ENCODE results near the gene OPCML.

OPCML gene

DNA sequence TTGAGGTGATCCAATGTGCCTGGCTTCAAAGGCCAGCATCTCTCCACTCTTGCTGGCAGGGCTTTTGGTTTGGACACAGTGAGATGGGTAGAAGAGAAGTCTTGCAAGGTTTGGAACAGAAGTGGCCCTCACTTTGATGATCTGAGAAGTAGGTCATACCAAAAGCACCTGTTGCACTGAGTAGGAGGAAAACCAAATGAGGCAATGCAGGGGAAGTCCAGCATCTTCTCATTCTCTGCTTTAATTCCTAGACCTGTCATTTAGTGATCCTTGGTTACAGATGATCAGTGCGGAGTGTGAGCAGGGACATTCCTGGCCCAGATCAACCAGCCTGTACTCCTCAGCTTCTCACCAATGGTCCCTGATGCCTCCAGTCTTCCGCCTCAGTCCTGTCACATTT, 990.5 kb downstream of the OPCML start:
- Mint-ChIP-seq H3K9me3 (peaks cover 5% of the 10 kb centered on the region), H3K36me3 (ENCODE audit: low read depth) (no peaks in the 10 kb centered on the region), H3K27me3 (ENCODE audit: low read depth) (no peaks in the 10 kb centered on the region), H3K27ac (no peak overlapping the region), H3K4me3 (no peak overlapping the region), H3K4me1 (ENCODE audit: low read depth) (no peaks in the 10 kb centered on the region)
- DNase-seq (ENCODE audit: low spot score): no peak

GRCh38 chr11:132540581-132540980, 991.7 kb downstream of the OPCML start:
- Mint-ChIP-seq H3K27ac (no peak overlapping the region), H3K4me3 (no peak overlapping the region), H3K36me3 (ENCODE audit: low read depth) (no peaks in the 10 kb centered on the region), H3K27me3 (ENCODE audit: low read depth) (no peaks in the 10 kb centered on the region), H3K9me3 (no peaks in the 10 kb centered on the region), H3K4me1 (ENCODE audit: low read depth) (no peaks in the 10 kb centered on the region)
- DNase-seq (ENCODE audit: low spot score): no peak

DNA sequence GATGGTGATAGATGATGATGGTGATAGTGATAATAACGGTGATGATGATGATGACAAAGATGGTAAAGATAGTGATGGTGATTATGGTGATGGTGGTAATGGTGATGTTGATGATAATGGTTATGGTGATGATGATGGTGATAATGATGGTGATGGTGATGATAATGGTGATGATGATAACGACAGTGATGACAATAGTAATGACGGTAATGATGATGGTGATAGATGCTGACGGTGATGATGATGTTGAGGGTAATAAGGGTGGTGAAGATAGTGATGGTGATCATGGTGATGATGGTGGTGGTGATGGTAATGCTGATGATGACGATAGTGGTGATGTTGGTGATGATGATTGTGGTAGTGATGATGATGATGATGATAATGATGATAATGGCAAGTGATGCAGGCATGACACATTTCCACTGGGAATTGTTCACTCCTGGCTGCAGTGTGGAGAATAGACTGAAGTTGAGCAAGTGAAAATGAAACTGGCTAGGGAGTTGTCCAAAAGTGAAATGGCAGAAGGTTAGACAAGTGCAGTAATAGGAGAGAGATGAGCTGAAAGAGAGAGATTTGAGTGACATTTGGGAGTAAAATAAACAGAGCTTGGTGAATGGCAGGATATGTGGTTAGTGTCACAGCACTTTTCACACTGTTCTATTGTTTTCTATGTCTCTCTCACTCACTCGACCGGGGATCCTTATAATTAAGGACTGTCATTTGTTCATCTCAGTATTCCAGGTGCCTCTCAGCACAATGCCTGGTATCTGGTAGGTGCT, 992.5 kb downstream of the OPCML start:
- H3K36me3 Mint-ChIP-seq (ENCODE audit: low read depth): no peaks in the 10 kb centered on the region
- H3K4me3 Mint-ChIP-seq: no peak overlapping the region
- H3K27ac Mint-ChIP-seq: no peak overlapping the region
- DNase-seq (ENCODE audit: low spot score): no peak
- no peaks in the 10 kb centered on the region for H3K4me1 Mint-ChIP-seq (ENCODE audit: low read depth)
- H3K27me3 Mint-ChIP-seq (ENCODE audit: low read depth): no peaks in the 10 kb centered on the region
- H3K9me3 Mint-ChIP-seq: no peaks in the 10 kb centered on the region

GRCh38 chr11:132538642-132539041, 993.7 kb downstream of the OPCML start:
- no peak overlapping the region for H3K27ac Mint-ChIP-seq
- H3K4me1 Mint-ChIP-seq (ENCODE audit: low read depth): no peaks in the 10 kb centered on the region
- H3K36me3 Mint-ChIP-seq (ENCODE audit: low read depth): no peaks in the 10 kb centered on the region
- DNase-seq (ENCODE audit: low spot score): no peak
- H3K4me3 Mint-ChIP-seq: no peak overlapping the region
- H3K27me3 Mint-ChIP-seq (ENCODE audit: low read depth): no peaks in the 10 kb centered on the region
- H3K9me3 Mint-ChIP-seq: no peaks in the 10 kb centered on the region

- no peak for DNase-seq (ENCODE audit: low spot score)
- Mint-ChIP-seq H3K27me3 (ENCODE audit: low read depth) (no peaks in the 10 kb centered on the region), H3K9me3 (no peaks in the 10 kb centered on the region), H3K27ac (no peak overlapping the region), H3K4me1 (ENCODE audit: low read depth) (no peaks in the 10 kb centered on the region), H3K36me3 (ENCODE audit: low read depth) (no peaks in the 10 kb centered on the region), H3K4me3 (no peak overlapping the region)
Measured at GRCh38 chr11:132535830-132536229, 996.5 kb downstream of the OPCML start.

GRCh38 chr11:132531921-132532320, 1000.4 kb downstream of the OPCML start:
- no peaks in the 10 kb centered on the region for H3K27me3 Mint-ChIP-seq (ENCODE audit: low read depth)
- no peak overlapping the region for H3K4me3 Mint-ChIP-seq
- no peaks in the 10 kb centered on the region for H3K4me1 Mint-ChIP-seq (ENCODE audit: low read depth)
- H3K9me3 Mint-ChIP-seq: no peaks in the 10 kb centered on the region
- no peak for DNase-seq (ENCODE audit: low spot score)
- H3K36me3 Mint-ChIP-seq (ENCODE audit: low read depth): no peaks in the 10 kb centered on the region
- no peak overlapping the region for H3K27ac Mint-ChIP-seq

DNA sequence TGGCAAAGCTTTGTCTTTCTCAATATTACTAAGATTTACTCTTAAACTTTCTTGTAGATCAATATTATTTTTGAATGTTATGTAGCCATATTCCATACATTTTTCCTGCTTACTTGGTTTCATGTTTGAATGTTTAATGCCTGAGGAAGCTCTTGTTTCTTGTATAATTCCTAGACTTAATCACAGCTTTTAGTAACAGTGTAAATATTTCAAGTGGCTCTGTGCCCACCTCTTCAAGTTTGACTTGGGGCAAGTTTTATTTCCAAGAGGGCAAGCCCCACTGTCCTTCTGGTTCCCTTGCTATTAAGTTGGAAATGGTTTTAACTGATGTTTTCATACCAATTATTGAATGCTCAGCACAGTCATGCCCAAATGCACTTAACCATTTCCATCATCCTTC, 1004.1 kb downstream of the OPCML start:
- H3K4me1 Mint-ChIP-seq (ENCODE audit: low read depth): no peaks in the 10 kb centered on the region
- H3K27ac Mint-ChIP-seq: no peak overlapping the region
- H3K4me3 Mint-ChIP-seq: no peak overlapping the region
- H3K9me3 Mint-ChIP-seq: no peaks in the 10 kb centered on the region
- H3K36me3 Mint-ChIP-seq (ENCODE audit: low read depth): no peaks in the 10 kb centered on the region
- no peak for DNase-seq (ENCODE audit: low spot score)
- H3K27me3 Mint-ChIP-seq (ENCODE audit: low read depth): no peaks in the 10 kb centered on the region

GRCh38 chr11:132523929-132524328, 1008.4 kb downstream of the OPCML start:
- Mint-ChIP-seq H3K36me3 (ENCODE audit: low read depth) (no peaks in the 10 kb centered on the region), H3K4me3 (no peak overlapping the region), H3K9me3 (peaks cover 9% of the 10 kb centered on the region), H3K27me3 (ENCODE audit: low read depth) (no peaks in the 10 kb centered on the region), H3K27ac (no peak overlapping the region), H3K4me1 (ENCODE audit: low read depth) (no peaks in the 10 kb centered on the region)
- no peak for DNase-seq (ENCODE audit: low spot score)

- DNase-seq (ENCODE audit: low spot score): no peak
Measured at GRCh38 chr11:132520199-132520598, 1012.1 kb downstream of the OPCML start.

GRCh38 chr11:132519241-132519815, 1013.0 kb downstream of the OPCML start:
- Mint-ChIP-seq H3K9me3 (peaks cover 19% of the 10 kb centered on the region), H3K36me3 (ENCODE audit: low read depth) (no peaks in the 10 kb centered on the region), H3K27me3 (ENCODE audit: low read depth) (no peaks in the 10 kb centered on the region), H3K27ac (no peak overlapping the region), H3K4me3 (no peak overlapping the region), H3K4me1 (ENCODE audit: low read depth) (no peaks in the 10 kb centered on the region)
- DNase-seq (ENCODE audit: low spot score): no peak

More at GRCh38 chr11:132520199-132520598, 1012.1 kb downstream of the OPCML start:
- H3K27ac Mint-ChIP-seq: no peak overlapping the region
- H3K4me1 Mint-ChIP-seq (ENCODE audit: low read depth): no peaks in the 10 kb centered on the region
- H3K9me3 Mint-ChIP-seq: peaks cover 18% of the 10 kb centered on the region
- no peak overlapping the region for H3K4me3 Mint-ChIP-seq
- H3K27me3 Mint-ChIP-seq (ENCODE audit: low read depth): no peaks in the 10 kb centered on the region
- H3K36me3 Mint-ChIP-seq (ENCODE audit: low read depth): no peaks in the 10 kb centered on the region

DNA sequence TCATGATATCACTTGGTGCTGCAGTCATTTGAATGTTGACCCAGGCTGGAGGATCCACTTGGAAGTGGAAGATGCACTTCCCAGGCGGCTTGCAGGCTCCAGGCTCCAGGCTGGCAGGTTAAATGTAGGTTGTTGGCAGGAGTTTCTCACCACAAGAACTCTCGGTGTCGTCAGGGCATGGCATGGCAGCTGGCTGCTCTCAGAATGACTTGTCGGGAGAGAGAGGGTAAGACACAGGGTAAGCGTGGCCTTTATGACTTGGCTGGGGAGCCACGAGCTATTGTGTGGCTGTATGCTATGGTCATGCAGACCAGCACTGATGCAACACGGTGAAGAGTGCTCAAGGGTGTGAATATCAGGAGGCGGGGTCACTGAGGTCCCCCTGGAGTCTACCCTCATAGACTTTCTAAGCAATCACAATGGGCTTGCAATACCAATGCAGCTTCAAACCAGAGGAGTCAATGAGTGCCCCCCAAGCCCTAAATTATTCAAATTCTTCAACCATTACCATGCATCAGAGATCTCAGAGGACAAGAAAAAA, 1027.7 kb downstream of the OPCML start:
- H3K27me3 Mint-ChIP-seq (ENCODE audit: low read depth): no peaks in the 10 kb centered on the region
- H3K36me3 Mint-ChIP-seq (ENCODE audit: low read depth): no peaks in the 10 kb centered on the region
- H3K27ac Mint-ChIP-seq: no peak overlapping the region
- DNase-seq (ENCODE audit: low spot score): no peak
- no peaks in the 10 kb centered on the region for H3K4me1 Mint-ChIP-seq (ENCODE audit: low read depth)
- H3K4me3 Mint-ChIP-seq: no peak overlapping the region
- peaks cover 14% of the 10 kb centered on the region for H3K9me3 Mint-ChIP-seq

GRCh38 chr11:132501356-132501755, 1030.9 kb downstream of the OPCML start:
- Mint-ChIP-seq H3K4me3 (no peak overlapping the region), H3K36me3 (ENCODE audit: low read depth) (no peaks in the 10 kb centered on the region), H3K27ac (no peak overlapping the region), H3K4me1 (ENCODE audit: low read depth) (no peaks in the 10 kb centered on the region), H3K9me3 (peaks cover 33% of the 10 kb centered on the region), H3K27me3 (ENCODE audit: low read depth) (no peaks in the 10 kb centered on the region)
- DNase-seq (ENCODE audit: low spot score): no peak

GRCh38 chr11:132499661-132500060, 1032.6 kb downstream of the OPCML start:
- Mint-ChIP-seq H3K4me1 (ENCODE audit: low read depth) (no peaks in the 10 kb centered on the region), H3K36me3 (ENCODE audit: low read depth) (no peaks in the 10 kb centered on the region), H3K27ac (no peak overlapping the region), H3K4me3 (no peak overlapping the region), H3K27me3 (ENCODE audit: low read depth) (no peaks in the 10 kb centered on the region), H3K9me3 (peaks cover 31% of the 10 kb centered on the region)
- DNase-seq (ENCODE audit: low spot score): no peak

- DNase-seq (ENCODE audit: low spot score): no peak
- peaks cover 38% of the 10 kb centered on the region for H3K9me3 Mint-ChIP-seq
- no peak overlapping the region for H3K4me3 Mint-ChIP-seq
- no peaks in the 10 kb centered on the region for H3K4me1 Mint-ChIP-seq (ENCODE audit: low read depth)
- no peak overlapping the region for H3K27ac Mint-ChIP-seq
- no peaks in the 10 kb centered on the region for H3K36me3 Mint-ChIP-seq (ENCODE audit: low read depth)
- no peaks in the 10 kb centered on the region for H3K27me3 Mint-ChIP-seq (ENCODE audit: low read depth)
Measured at GRCh38 chr11:132496341-132496740, 1036.0 kb downstream of the OPCML start.
